ENCODE measurements around the gene SASH1. TPM values are rescaled to one million over a fixed set of nuclear protein-coding genes. Genes with fewer than 3 reads are reported as not detected.

The SASH1 gene
- total and polyA plus RNA-seq, 9 of the 15 experiments (the other 6 are each of a cell fraction or from before 2014, with no cell fraction given): 0.35 to 3.5 (median 1.6) TPM

DNA sequence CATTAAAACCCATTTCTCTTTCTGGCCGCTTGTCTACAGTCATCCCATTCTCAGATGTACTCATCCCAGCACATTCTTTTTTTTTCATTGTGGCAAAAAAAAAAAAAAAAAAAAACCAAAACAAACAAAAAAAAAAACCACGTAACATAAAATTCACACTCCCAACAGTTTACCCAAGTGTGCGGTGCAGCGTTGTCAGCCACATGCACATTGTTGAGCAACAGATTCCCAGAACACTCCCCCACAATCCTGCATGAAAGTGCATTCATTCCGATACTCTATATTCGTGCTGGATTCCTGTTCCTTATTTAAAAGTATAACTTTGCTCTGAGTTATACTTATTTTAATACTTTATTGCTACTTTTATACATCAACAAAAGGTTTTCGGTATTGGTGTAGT, 96.0 kb downstream of the SASH1 start:
- Histone ChIP-seq H3K4me2 (ENCODE audit: insufficient read depth, low read length) (no peak overlapping the region), H3K36me3 (ENCODE audit: control insufficient read depth, insufficient read depth, low read length) (no peaks in the 10 kb centered on the region), H2AFZ (ENCODE audit: low read depth, low read length) (no peak overlapping the region), H3K27me3 (ENCODE audit: control insufficient read depth in 2 of 2, insufficient read depth in 2 of 2, low read length in 2 of 2) (peaks cover 6 to 21% of the 10 kb centered on the region in 2 experiments), H3K4me3 (no peak overlapping the region), H3K79me2 (ENCODE audit: control insufficient read depth, insufficient read depth, low read length) (no peaks in the 10 kb centered on the region), H3K27ac (ENCODE audit: extremely low read depth, low read depth, low read length) (no peak overlapping the region), H3K9me1 (ENCODE audit: control insufficient read depth, insufficient read depth, low read length) (no peaks in the 10 kb centered on the region), H3K4me1 (replicated peaks in 1 of 2; ENCODE audit: control insufficient read depth in 2 of 2, insufficient read depth in 2 of 2, low read length in 2 of 2) (no peaks in the 10 kb centered on the region; a peak in 1 of 5 replicates), H3K9me3 (replicated peaks; ENCODE audit: control insufficient read depth, insufficient read depth, low read depth, low read length) (no peaks in the 10 kb centered on the region), H4K20me1 (replicated peaks; ENCODE audit: control insufficient read depth, insufficient read depth, low read length) (0 out of 2 replicates have a peak, but pooled peaks cover under 1% of the 10 kb centered on the region), H3K9ac (ENCODE audit: insufficient read depth in 1 of 2, low read depth in 2 of 2, low read length in 2 of 2) (no peak overlapping the region)
- no peak for FAIRE-seq
- ChIA-PET POLR2A (no interaction called here), CTCF (ENCODE audit: low intra/inter-chr PET ratio) (no interaction called here)
- 2% methylated on average over 7 of the region's 7 CpGs for WGBS (ENCODE audit: insufficient coverage, low coverage, missing lambda C conversion rate)
- no TSS peak for BruUV-seq (replicated peaks)
- in situ Hi-C loops (cut with MboI): no loop called here
- no peak for ATAC-seq
- TF ChIP-seq, protein P1, sequence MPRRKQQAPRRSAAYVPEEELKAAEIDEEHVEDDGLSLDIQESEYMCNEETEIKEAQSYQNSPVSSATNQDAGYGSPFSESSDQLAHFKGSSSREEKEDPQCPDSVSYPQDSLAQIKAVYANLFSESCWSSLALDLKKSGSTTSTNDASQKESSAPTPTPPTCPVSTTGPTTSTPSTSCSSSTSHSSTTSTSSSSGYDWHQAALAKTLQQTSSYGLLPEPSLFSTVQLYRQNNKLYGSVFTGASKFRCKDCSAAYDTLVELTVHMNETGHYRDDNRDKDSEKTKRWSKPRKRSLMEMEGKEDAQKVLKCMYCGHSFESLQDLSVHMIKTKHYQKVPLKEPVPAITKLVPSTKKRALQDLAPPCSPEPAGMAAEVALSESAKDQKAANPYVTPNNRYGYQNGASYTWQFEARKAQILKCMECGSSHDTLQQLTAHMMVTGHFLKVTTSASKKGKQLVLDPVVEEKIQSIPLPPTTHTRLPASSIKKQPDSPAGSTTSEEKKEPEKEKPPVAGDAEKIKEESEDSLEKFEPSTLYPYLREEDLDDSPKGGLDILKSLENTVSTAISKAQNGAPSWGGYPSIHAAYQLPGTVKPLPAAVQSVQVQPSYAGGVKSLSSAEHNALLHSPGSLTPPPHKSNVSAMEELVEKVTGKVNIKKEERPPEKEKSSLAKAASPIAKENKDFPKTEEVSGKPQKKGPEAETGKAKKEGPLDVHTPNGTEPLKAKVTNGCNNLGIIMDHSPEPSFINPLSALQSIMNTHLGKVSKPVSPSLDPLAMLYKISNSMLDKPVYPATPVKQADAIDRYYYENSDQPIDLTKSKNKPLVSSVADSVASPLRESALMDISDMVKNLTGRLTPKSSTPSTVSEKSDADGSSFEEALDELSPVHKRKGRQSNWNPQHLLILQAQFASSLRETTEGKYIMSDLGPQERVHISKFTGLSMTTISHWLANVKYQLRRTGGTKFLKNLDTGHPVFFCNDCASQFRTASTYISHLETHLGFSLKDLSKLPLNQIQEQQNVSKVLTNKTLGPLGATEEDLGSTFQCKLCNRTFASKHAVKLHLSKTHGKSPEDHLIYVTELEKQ (CRISPR knock-in tag; IDR thresholded peaks at IDR 0.05): no peak
- TF ChIP-seq CBX8 (IDR thresholded peaks at IDR 0.05; ENCODE audit: borderline replicate concordance, extremely low read depth, low read depth, low read length, poor library complexity, severe bottlenecking): peak; percentile 58
- intact Hi-C loops (cut with micrococcal nuclease): no loop called here
- no peak for DNase-seq (ENCODE audit: extremely low read depth in 1 of 4, low spot score in 3 of 4)
